AG08396 (cell line): ENCODE results near the gene CYP2A7.
"Not testable (repeated sequence)": the region's sequence is repeated elsewhere in the genome, so short reads cannot be mapped to it uniquely, and the experiment has no call there.

Experiments
- DNase-seq: peaks from one replicate; pipeline ENCODE4 v3.0.0; 2012; ENCODE audit warnings: low spot score, mixed read lengths

The CYP2A7 gene

GRCh38 chr19:40882062-40882461 lies at the start of gene CYP2A7:
CYP2A7 (minus strand) TSS chr19:40882231; CDS start chr19:40882210, 21 bp downstream.
- DNase-seq = not testable (repeated sequence)

DNA sequence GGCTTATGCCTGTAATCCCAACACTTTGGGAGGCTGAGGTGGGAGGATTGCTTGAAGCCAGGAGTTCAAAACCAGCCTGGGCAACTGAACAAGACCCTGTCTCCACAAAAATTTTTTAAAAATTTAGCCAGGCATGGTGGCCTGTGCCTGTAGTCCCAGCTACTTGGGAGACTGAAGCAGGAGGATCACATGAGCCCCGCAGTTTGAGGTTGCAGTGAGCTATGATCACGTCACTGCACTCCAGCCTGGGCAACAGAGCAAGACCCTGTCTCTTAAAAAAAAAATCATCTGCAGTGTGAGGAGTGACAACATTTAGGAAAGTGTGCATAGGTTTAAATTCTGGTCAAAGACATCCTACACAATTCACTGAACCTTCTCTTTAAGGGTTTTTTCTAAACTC lies 48.8 kb upstream of the CYP2A7 start:
- not testable (repeated sequence) for DNase-seq

GRCh38 chr19:40929942-40930341 lies 47.9 kb upstream of the CYP2A7 start:
- DNase-seq = not testable (repeated sequence)

DNA sequence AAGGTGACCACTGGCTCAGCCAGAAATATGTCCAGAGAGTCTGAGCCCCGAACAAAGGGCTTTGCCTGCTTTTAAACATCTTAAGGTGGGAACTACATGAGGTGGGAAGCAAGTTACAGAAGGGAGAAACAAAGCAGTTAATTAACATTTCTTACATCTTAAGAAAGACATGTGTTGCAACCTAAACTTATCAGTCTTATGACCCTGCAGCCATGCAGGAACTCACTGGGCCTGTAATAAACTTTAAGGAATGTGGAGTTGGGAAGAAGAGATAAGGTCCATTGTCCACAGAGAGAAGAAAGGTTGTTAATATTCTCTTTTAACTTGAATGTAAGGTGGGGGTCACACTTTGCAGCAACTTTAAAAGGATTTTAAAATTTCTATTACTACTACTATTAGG lies 46.8 kb upstream of the CYP2A7 start:
- DNase-seq = no peak

DNA sequence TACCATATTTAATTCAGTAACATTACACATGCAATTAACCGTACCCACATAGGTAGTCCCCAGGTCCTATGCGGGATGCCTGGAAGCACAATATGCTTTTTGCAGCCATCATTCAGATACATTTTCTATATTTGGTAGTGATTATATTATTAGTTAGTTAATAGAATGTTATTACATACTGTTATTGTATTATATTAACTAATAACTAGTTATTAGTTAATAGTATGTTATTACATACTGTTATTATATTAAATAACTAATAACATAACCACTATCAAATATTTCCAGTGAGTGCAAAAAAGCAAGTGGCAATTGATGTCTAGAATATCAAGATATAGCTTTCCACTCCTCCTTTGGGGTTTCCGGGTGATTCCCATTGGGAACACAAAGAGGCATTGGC lies 45.5 kb upstream of the CYP2A7 start:
- no peak for DNase-seq

DNA sequence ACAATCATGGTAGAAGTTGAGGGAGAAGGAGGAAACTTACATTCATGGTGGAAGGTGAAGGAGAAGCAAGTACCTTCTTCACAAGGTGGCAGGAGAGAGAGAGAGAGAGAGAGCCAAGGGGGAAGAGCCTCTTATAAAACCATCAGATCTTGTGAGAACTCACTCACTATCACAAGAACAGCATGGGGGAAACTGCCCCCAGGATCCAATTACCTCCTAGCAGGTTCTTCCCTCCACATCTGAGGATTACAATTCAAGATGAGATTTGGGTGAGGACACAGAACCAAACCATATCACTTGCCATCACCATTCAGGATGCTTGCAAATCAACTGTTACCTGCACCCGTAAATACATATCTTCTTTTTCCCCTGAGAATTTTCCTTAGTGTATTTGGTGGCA lies 44.2 kb upstream of the CYP2A7 start:
- not testable (repeated sequence) for DNase-seq

GRCh38 chr19:40923934-40924391 lies 41.9 kb upstream of the CYP2A7 start:
- no peak for DNase-seq

- DNase-seq = not testable (repeated sequence)
These were observed 40.5 kb upstream of the CYP2A7 start for GRCh38 chr19:40922237-40923160.

DNA sequence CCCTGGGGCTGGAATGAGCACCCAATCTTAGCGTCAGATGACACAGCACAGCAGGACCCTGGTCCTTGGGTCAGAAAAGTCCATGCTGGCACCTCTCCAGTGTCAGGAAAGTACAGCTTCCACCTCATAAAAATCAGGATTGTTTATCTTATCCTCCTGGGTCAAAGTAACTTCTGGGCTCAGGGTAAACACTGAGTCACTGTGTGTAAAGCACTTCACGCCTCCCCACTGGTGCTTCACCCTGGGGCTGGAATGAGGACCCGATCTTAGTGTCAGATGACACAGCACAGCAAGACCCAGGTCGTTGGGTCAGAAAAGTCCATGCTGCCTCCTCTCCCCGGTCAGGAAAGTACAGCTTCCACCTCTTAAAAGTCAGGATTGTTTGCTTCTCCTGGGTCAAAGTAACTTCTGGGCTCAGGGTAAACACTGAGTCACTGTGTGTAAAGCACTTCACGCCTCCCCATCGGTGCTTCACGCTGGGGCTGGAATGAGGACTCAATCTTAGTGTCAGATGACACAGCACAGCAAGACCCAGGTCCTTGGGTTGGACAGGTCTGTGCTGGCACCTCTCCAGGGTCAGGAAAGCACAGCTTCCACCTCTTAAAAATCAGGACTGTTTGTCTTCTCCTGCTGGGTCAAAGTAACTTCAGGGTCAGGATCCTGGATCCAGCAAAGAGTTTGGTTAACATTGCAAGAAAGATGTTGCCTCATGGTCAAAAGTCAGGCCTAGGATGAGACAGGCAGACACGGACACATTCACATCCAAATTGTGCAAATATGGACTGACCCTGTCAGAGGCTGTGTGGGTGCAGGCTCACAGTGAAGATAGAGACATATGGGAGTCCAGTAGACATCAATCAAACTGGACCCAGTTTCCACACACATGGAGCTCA lies 39.2 kb upstream of the CYP2A7 start:
- DNase-seq = no peak

GRCh38 chr19:40920300-40921004 lies 38.4 kb upstream of the CYP2A7 start:
- DNase-seq = no peak

DNA sequence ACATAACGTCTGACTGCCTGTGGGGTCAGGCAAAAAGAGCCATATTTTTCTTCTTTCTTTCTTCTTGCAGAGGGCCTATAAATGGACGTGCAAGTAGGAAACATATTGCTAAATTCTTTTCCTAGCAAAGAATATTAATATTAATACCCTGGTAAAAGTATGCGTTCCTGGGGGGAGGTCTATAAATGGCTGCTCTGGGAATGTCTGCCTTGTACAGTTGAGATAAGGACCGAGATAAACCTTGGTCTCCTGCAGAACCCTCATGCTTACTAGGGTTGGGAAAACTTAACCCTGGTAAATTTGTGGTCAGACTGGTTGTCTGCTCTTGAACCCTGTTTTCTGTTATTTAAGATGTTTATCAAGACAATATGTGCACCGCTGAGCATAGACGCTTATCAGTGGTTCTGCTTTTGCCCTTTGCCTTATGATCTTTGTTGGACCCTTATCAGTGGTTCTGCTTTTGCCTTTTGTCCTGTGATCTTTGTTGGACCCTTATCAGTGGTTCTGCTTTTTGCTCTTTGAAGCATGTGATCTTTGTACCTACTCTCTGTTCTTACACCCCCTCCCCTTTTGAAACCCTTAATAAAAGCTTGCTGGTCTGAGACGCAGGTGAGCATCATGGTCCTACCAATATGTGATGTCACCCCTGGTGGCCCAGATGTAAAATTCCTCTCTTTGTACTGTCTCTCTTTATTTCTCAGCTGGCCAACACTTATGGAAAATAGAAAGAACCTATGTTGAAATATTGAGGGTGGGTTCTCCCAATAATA lies 37.7 kb upstream of the CYP2A7 start:
- not testable (repeated sequence) for DNase-seq

- DNase-seq = not testable (repeated sequence)
These were observed 36.3 kb upstream of the CYP2A7 start for GRCh38 chr19:40918303-40918702.

- DNase-seq = no peak
These were observed 26.9 kb upstream of the CYP2A7 start for GRCh38 chr19:40908976-40909375.

- DNase-seq = no peak
These were observed 26.1 kb upstream of the CYP2A7 start for GRCh38 chr19:40907968-40908735.

DNA sequence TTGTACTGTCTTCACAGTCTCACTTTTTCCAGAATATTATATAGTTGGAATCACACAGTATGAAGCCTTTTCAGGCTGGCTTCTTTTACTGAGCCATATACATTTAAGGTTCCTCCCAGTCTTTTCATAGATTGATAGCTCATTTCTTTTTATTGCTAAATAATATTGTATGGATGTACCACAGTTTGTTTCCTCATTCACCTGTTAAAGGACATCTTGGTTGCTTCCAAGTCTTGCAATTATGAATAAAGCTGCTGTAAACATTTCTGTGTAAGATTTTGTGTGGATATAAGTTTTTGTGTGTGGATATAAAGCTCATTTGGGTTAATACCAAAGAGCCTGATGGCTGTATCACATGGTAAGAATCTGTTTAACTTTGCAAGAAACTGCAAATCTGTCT lies 24.5 kb upstream of the CYP2A7 start:
- no peak for DNase-seq

DNA sequence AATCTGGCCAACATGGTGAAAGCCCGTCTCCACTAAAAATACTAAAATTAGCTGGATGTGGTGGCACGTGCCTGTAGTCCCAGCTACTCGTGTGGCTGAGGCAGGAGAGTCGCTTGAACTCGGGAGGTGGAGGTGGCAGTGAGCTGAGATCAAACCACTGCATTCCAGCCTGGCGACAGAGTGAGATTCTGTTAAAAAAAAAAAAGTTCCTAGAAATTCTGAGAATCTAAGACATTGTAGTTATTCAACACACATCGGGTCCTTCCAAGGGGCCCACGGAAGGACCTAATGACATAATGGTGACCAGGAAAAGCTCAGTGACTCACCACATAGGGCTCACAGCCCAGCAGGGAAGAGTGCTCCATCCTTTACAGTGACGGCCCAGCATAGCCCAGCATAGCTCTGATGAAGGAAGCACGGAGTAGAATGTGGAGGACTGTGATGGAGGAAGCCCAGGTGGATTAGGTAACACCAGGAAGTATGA lies 22.7 kb upstream of the CYP2A7 start:
- DNase-seq = not testable (repeated sequence)

- not testable (repeated sequence) for DNase-seq
These were observed 20.1 kb upstream of the CYP2A7 start for GRCh38 chr19:40901975-40902750.

DNA sequence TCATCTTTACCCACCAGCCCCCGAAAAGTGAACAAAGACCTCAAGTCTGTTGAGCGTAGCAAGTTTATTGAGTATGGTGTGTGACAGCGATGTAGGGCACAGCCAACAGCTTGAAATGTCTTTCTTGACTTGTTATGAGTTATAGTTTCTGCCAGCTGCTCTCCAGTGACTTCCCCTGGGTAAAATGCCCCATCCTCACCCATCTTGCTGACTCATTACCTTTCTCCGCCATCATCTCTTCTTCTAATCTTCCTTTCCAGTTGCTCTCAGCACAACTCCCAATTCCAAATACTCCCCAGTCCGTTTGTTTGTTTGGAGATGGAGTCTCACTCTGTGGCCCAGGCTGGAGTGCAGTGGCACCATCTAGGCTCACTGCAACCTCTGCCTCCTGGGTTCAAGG lies 18.5 kb upstream of the CYP2A7 start:
- not testable (repeated sequence) for DNase-seq

DNA sequence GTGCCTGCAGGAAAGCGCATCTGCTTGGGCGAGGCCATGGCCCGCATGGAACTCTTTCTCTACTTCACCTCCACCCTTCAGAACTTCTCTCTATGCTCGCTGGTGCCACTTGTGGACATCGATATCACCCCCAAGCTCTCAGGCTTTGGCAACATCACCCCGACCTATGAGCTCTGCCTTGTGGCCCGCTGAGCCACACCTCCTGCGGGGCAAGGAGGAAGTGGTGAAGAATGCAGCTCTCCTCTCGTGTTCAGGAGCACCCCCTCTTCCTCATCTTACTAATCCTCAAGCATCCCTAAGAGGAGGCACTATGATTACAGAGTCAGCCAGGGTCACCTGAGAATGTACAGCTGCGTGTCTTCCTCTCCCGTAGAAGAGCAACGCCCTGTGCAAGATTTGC lies 17.9 kb upstream of the CYP2A7 start:
- not testable (repeated sequence) for DNase-seq
